ENCODE data around the gene DHRS4L2.
A peak's percentile ranks its signal among the peaks of the same experiment; 100 is the strongest.
"Not testable (repeated sequence)": the region's sequence is repeated elsewhere in the genome, so short reads cannot be mapped to it uniquely, and the experiment has no call there.

The DHRS4L2 gene

DNA sequence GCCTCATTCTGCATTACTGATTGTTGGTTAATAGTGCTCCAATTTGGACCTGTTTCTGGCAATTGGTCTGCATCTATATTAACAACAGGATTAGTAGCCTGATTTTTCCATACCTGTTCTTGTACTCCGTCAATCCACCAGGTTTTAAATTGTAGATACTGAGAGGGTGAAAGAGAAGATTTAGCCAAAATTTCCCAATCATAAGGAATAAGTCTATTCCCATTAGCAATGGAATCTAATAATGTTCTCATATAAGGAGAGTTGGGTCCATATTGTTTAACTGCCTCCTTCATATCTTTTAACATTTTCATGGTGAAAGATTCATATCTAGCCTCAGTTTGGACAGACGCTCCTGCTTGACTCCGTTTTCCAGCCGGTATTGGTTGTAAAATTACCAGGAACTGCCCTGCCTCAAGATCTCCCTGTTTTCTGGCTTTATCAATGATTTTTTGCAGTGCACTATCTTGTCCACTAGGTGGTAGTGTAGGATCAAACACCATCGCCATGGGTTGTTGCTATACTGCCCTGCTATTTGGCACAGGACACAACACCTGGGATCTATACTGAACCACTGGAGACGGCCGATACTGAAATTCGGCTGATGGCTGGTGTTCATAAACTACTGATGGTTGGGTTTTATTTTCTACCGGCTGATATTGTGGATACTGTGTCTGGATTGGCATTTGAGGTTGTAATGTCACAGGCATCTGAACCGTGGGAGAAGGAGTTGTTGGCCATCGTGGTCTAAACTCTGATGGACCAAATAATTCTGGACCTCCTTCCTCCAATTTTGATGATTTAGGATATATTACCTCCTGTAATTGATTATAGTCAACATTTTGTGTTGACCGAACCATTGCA is 25.2 kb downstream of the DHRS4L2 start:
- peaks cover 22% of the 10 kb centered on the region for H3K4me1 Mint-ChIP-seq
- DNase-seq: peak; percentile 44
- H3K36me3 Mint-ChIP-seq (ENCODE audit: low read depth): no peaks in the 10 kb centered on the region
- H3K9me3 Mint-ChIP-seq: peaks cover 36% of the 10 kb centered on the region
- peaks cover 17% of the 10 kb centered on the region for H3K27me3 Mint-ChIP-seq (ENCODE audit: low read depth, poor library complexity)
- H3K4me3 Mint-ChIP-seq: no peak overlapping the region
- TF ChIP-seq, protein P1, sequence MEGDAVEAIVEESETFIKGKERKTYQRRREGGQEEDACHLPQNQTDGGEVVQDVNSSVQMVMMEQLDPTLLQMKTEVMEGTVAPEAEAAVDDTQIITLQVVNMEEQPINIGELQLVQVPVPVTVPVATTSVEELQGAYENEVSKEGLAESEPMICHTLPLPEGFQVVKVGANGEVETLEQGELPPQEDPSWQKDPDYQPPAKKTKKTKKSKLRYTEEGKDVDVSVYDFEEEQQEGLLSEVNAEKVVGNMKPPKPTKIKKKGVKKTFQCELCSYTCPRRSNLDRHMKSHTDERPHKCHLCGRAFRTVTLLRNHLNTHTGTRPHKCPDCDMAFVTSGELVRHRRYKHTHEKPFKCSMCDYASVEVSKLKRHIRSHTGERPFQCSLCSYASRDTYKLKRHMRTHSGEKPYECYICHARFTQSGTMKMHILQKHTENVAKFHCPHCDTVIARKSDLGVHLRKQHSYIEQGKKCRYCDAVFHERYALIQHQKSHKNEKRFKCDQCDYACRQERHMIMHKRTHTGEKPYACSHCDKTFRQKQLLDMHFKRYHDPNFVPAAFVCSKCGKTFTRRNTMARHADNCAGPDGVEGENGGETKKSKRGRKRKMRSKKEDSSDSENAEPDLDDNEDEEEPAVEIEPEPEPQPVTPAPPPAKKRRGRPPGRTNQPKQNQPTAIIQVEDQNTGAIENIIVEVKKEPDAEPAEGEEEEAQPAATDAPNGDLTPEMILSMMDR (IDR thresholded peaks at IDR 0.05): peak; percentile 83
- H3K27ac Mint-ChIP-seq: no peak overlapping the region

- DNase-seq; H3K27ac Mint-ChIP-seq; H3K4me3 Mint-ChIP-seq; H3K36me3 Mint-ChIP-seq (ENCODE audit: low read depth); H3K4me1 Mint-ChIP-seq: not testable (repeated sequence)
- H3K9me3 Mint-ChIP-seq: peaks cover 49% of the 10 kb centered on the region
- H3K27me3 Mint-ChIP-seq (ENCODE audit: low read depth, poor library complexity): peaks cover 13% of the 10 kb centered on the region
Measured at GRCh38 chr14:24015745-24016144, 27.0 kb downstream of the DHRS4L2 start.

DNA sequence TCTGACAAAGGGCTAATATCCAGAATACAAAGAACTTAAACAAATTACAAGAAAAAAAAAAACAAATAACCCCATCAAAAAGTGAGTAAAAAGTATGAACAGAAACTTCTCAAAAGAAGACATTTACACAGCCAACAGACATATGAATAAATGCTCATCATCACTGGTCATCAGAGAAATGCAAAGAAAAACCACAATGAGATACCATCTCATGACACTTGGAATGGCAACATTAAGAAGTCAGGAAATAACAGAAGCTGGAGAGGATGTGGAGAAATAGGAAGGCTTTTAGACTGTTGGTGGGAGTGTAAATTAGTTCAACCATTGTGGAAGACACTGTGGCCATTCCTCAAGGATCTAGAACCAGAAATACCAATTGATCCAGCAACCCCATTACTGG is 30.2 kb downstream of the DHRS4L2 start:
- peaks cover 57% of the 10 kb centered on the region for H3K9me3 Mint-ChIP-seq
- not testable (repeated sequence) for DNase-seq; H3K27ac Mint-ChIP-seq; H3K4me3 Mint-ChIP-seq; H3K4me1 Mint-ChIP-seq; H3K36me3 Mint-ChIP-seq (ENCODE audit: low read depth)
- peaks cover 13% of the 10 kb centered on the region for H3K27me3 Mint-ChIP-seq (ENCODE audit: low read depth, poor library complexity)

- not testable (repeated sequence) for DNase-seq; H3K36me3 Mint-ChIP-seq (ENCODE audit: low read depth); H3K4me1 Mint-ChIP-seq; H3K27ac Mint-ChIP-seq; H3K4me3 Mint-ChIP-seq
- peaks cover 58% of the 10 kb centered on the region for H3K9me3 Mint-ChIP-seq
- peaks cover 22% of the 10 kb centered on the region for H3K27me3 Mint-ChIP-seq (ENCODE audit: low read depth, poor library complexity)
Measured at GRCh38 chr14:24019944-24020343, 31.2 kb downstream of the DHRS4L2 start.

DNA sequence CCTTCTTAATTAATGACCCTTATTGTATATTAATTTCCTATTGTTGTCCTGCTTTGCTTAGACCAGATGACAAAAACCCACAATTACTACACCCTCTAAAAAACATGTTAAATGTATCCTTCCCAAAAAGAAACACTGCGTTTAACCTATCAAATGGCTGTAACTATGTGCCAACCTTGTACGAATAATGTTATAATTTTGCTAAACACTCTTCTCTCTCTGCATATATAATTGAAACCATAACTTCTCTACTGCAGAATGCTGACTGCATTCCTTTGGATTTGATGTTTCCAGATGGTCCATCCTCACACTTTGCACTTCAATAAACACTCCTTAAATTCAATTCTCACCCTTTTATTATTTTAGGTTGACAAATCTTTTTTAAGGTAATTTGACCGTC is 31.8 kb downstream of the DHRS4L2 start:
- H3K36me3 Mint-ChIP-seq (ENCODE audit: low read depth); H3K27ac Mint-ChIP-seq; DNase-seq; H3K4me1 Mint-ChIP-seq; H3K4me3 Mint-ChIP-seq: not testable (repeated sequence)
- Mint-ChIP-seq H3K27me3 (ENCODE audit: low read depth, poor library complexity) (peaks cover 22% of the 10 kb centered on the region), H3K9me3 (peaks cover 58% of the 10 kb centered on the region)

DNA sequence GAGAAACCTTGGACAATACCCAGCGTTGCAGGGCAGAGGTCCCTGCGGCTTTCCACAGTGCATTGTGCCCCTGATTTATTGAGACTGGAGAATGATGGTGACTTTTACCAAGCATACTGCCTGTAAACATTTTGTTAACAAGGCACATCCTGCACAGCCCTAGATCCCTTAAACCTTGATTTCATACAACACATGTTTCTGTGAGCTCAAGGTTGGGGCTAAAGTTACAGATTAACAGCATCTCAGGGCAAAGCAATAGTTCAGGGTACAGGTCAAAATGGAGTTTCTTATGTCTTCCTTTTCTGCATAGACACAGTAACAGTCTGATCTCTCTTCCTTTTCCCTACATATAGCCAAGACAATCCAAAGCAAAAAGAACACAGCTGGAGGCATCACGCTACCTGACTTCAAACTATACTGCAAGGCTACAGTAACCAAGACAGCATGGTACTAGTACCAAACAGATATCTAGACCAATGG is 36.2 kb downstream of the DHRS4L2 start:
- H3K4me3 Mint-ChIP-seq; H3K27ac Mint-ChIP-seq; DNase-seq; H3K36me3 Mint-ChIP-seq (ENCODE audit: low read depth); H3K4me1 Mint-ChIP-seq; H3K27me3 Mint-ChIP-seq (ENCODE audit: low read depth, poor library complexity): not testable (repeated sequence)
- peaks cover 61% of the 10 kb centered on the region for H3K9me3 Mint-ChIP-seq

GRCh38 chr14:24029687-24030086 is 41.0 kb downstream of the DHRS4L2 start:
- H3K4me3 Mint-ChIP-seq; H3K4me1 Mint-ChIP-seq; H3K27me3 Mint-ChIP-seq (ENCODE audit: low read depth, poor library complexity); H3K36me3 Mint-ChIP-seq (ENCODE audit: low read depth); DNase-seq; H3K27ac Mint-ChIP-seq: not testable (repeated sequence)
- peaks cover 80% of the 10 kb centered on the region for H3K9me3 Mint-ChIP-seq

DNA sequence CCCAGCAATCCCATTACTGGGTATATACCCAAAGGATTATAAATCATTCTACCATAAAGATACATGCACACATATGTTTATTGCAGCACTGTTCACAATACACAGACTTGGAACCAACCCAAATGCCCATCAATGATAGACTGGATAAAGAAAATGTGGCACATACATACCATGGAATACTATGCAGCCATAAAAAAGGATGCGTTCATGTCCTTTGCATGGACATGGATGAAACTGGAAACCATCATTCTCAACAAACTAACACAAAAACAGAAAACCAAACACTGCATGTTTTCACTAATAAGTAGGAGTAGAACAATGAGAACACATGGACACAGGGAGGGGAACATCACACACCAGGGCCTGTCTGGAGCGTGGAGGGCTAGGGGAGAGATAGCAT is 42.6 kb downstream of the DHRS4L2 start:
- not testable (repeated sequence) for H3K27ac Mint-ChIP-seq

GRCh38 chr14:24032727-24033418 is 44.1 kb downstream of the DHRS4L2 start:
- TF ChIP-seq, protein P1 (IDR thresholded peaks at IDR 0.05): no peak
- peaks cover 55% of the 10 kb centered on the region for H3K9me3 Mint-ChIP-seq
- H3K4me3 Mint-ChIP-seq: no peak overlapping the region
- H3K27me3 Mint-ChIP-seq (ENCODE audit: low read depth, poor library complexity): peaks cover 4% of the 10 kb centered on the region
- no peaks in the 10 kb centered on the region for H3K36me3 Mint-ChIP-seq (ENCODE audit: low read depth)
- peaks cover 8% of the 10 kb centered on the region for H3K4me1 Mint-ChIP-seq
- DNase-seq: no peak
- H3K27ac Mint-ChIP-seq: no peak overlapping the region

More for the DNA sequence above, 42.6 kb downstream of the DHRS4L2 start:
- peaks cover 70% of the 10 kb centered on the region for H3K9me3 Mint-ChIP-seq
- not testable (repeated sequence) for H3K36me3 Mint-ChIP-seq (ENCODE audit: low read depth); H3K4me1 Mint-ChIP-seq; H3K4me3 Mint-ChIP-seq; DNase-seq; H3K27me3 Mint-ChIP-seq (ENCODE audit: low read depth, poor library complexity)

- H3K4me1 Mint-ChIP-seq; H3K36me3 Mint-ChIP-seq (ENCODE audit: low read depth); H3K27ac Mint-ChIP-seq; DNase-seq: not testable (repeated sequence)
- Mint-ChIP-seq H3K4me3 (peak overlapping the region; percentile 94), H3K27me3 (ENCODE audit: low read depth, poor library complexity) (peaks cover 10% of the 10 kb centered on the region), H3K9me3 (peaks cover 30% of the 10 kb centered on the region)
Measured at GRCh38 chr14:24035769-24036168, 47.0 kb downstream of the DHRS4L2 start.
